Right lobe of liver (tissue), 6 donors: ENCODE measurements around the gene EME2. TPM values are rescaled to one million over a fixed set of nuclear protein-coding genes. Genes with fewer than 3 reads are reported as not detected.

Source experiments
- ATAC-seq, 4 donors: fragments of 200-7000 bp; cut with Tn5 transposase; one replicate each; pipeline ENCODE4 v1.9.1; 2020; ENCODE audit warnings: mild to moderate bottlenecking in 4 of 4, moderate library complexity in 4 of 4
- DNase-seq, 3 donors: peaks; one replicate each; pipeline ENCODE4 v3.0.0-alpha.2; 2020
- H3K27ac ChIP-seq, 3 donors: fragments of 200-600 bp; one replicate each; pipeline ENCODE4 v1.8.0; 2022
- H3K27me3 ChIP-seq, 2 donors: fragments of 200-600 bp; one replicate each; pipeline ENCODE4 v1.8.0; 2022
- H3K36me3 ChIP-seq, 4 donors: fragments of 200-600 bp; sonication (generic) in 1 of 4; one replicate each; pipeline versions ENCODE4 v1.5.1 to v1.8.0; 2017 to 2022; ENCODE audit warnings: control low read depth in 1 of 4
- H3K4me1 ChIP-seq, 4 donors: fragments of 200-600 bp; sonication (generic) in 1 of 4; one replicate each; pipeline versions ENCODE4 v1.5.1 to v1.8.0; 2017 to 2022; ENCODE audit warnings: control low read depth in 1 of 4
- H3K4me3 ChIP-seq, 3 donors: fragments of 200-600 bp; one replicate each; pipeline ENCODE4 v1.8.0; 2022
- H3K9me3 ChIP-seq, 4 donors: fragments of 200-600 bp; sonication (generic) in 1 of 4; one replicate each; pipeline versions ENCODE4 v1.5.1 to v1.8.0; 2017 to 2022; ENCODE audit warnings: control low read depth in 1 of 4
- CTCF ChIP-seq, 4 donors: fragments of 200-600 bp in 3 of 4; fragments of 450-650 bp in 1 of 4; IDR thresholded peaks; one replicate each; pipeline versions ENCODE4 v1.5.1 to v1.8.0; 2016 to 2022; ENCODE audit warnings: antibody characterized with exemption in 4 of 4, mild to moderate bottlenecking in 2 of 4
- POLR2A ChIP-seq: fragments of 450-650 bp; IDR thresholded peaks from one replicate; pipeline ENCODE4 v1.6.1; 2017; ENCODE audit warnings: antibody characterized with exemption, mild to moderate bottlenecking
- WGBS: methylation state at CpG from one replicate; pipeline ENCODE4 v1.1.6; 2018; ENCODE audit warnings: low coverage, low lambda C conversion rate; ENCODE audit not compliant: insufficient coverage; ENCODE audit errors: missing lambda C conversion rate; 5-methylcytosine and 5-hydroxymethylcytosine counted together
- intact Hi-C, 2 donors: fragments of 100-400 bp; cut with DNase I; formaldehyde crosslinking; loops; one replicate each; pipeline versions ENCODE4 v1.11.2 to v1.14.1; 2022
- total RNA-seq, 6 experiments: library from RNA; depleted of rRNA in 2 of 6; stranded (reverse); fragments of >200 nt in 2 of 6; fragmentation: NEBNext Ultra II Directional in 3 of 6; extraction: Animal tissue kit (Norgen Biotek cat#: 25700) in 3 of 6; gene quantifications; one replicate each; pipeline versions ENCODE4 v1.1.0 to v1.2.4, GENCODE V29; 2016 to 2023
- donor health status: DM: no; HTN: yes; CAD: no.
- donor health status: DM: no; HTN: no; CAD: no.
- donor health status: DM: no; HTN: no; CAD: no.
- donor health status: DM: no; HTN: yes; CAD: no.
- donor health status: DM: no; HTN: yes; CAD: no.

Gene EME2
- total RNA-seq, 6 experiments from 2014 or later, result 3.8 to 11.1 (median 5.0) TPM

DNA sequence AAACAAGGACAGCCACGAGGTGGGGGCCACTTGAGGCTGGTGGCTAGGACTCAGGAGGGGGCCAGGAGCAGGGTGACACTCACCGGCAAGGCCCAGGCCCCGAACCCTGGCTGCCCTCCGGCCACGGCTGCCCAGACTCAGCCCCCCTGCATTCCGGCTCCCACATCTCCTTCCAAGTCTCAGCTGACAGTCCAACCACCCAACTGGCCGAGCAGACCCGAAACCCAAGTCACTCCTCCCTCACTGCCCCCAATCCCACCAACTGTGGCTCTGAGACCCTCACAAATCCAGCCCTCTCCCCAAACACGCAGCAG lies 44.6 kb downstream of the EME2 start:
- Histone ChIP-seq H3K9me3 (no peaks in the 10 kb centered on the region), H3K27me3 (no peaks in the 10 kb centered on the region), H3K36me3 (peaks cover 0 to 61% (median 35%) of the 10 kb centered on the region in 4 donors), H3K4me3 (no peak overlapping the region), H3K4me1 (peaks cover 0 to 27% (median 5%) of the 10 kb centered on the region in 4 donors), H3K27ac (peak overlapping the region in 1 of 3 donors; percentile 44)
- TF ChIP-seq CTCF (IDR thresholded peaks at IDR 0.05) (no peak), POLR2A (no peak)
- no peak for DNase-seq
- intact Hi-C loops, result no loop called here
- ATAC-seq, result no peak
- no CpG with 5 or more reads among the region's 9 CpGs for WGBS

DNA sequence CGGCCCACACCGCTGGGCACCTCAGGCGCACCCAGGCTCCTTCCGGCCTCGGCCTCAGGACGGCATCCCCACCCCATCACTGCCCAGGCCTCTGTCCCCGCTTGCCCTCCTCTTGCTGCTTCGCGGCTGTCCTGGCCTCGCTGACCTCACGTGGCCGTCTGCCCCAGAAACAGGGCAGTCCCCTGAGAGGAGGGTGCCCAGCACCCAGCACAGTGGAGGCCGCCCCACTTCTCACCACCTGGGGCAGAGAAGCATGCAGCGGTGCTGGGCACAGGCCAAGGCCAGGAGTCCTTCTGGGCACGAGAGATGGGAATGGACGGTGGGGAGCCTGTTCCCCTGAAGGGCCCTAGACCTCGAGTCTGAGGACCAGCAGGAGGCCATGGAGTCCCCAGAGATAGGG lies 45.1 kb downstream of the EME2 start:
- peak; percentile 38 to 80 (median 77) for DNase-seq
- intact Hi-C loops, result no loop called here
- peaks cover 0 to 32% (median 8%) of the 10 kb centered on the region in 4 donors for H3K4me1 ChIP-seq
- WGBS, result 44% methylated on average over 12 of the region's 17 CpGs
- no peak overlapping the region for H3K4me3 ChIP-seq
- ATAC-seq, result peak in 3 of 4 donors; percentile 36 to 68 (median 61)
- TF ChIP-seq POLR2A (no peak), CTCF (IDR thresholded peaks at IDR 0.05) (no peak)
- H3K27ac ChIP-seq, result peak overlapping the region in 1 of 3 donors; percentile 44
- no peaks in the 10 kb centered on the region for H3K9me3 ChIP-seq
- no peaks in the 10 kb centered on the region for H3K27me3 ChIP-seq
- H3K36me3 ChIP-seq, result peaks cover 0 to 66% (median 38%) of the 10 kb centered on the region in 4 donors

DNA sequence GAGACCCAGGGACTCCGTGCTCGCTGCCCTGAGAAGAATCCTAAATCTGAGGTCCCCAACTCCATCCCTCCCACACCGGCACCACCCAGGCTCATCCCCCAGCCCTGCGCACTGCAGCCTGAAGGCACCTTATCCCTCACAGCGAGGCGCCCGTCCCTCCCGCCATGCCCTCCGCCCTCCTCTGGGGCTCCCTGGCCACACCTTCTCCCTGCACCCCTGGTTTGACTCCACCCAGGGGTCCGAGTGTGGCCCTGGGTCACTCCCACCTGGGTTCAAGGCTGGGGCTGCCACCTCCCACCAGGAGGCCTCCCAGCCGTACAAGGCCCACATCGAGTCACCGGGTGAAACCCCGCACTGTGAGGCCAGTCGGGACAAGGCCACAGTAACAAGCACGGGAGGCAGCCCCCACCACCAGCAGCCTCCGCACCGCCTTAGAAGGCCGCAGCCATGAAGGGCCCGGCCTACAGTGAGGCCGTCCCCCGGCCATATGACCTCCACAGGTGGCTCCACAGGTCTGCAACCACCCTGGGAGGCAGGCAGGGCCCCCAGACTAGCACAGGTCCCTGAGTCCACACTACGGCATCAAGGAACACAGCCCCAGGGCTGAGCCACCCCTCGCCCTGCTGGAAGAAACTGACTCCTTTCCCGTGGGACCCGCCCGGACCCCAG lies 45.7 kb downstream of the EME2 start:
- no peak for ATAC-seq
- H3K36me3 ChIP-seq, result peaks cover 0 to 69% (median 38%) of the 10 kb centered on the region in 4 donors

DNA sequence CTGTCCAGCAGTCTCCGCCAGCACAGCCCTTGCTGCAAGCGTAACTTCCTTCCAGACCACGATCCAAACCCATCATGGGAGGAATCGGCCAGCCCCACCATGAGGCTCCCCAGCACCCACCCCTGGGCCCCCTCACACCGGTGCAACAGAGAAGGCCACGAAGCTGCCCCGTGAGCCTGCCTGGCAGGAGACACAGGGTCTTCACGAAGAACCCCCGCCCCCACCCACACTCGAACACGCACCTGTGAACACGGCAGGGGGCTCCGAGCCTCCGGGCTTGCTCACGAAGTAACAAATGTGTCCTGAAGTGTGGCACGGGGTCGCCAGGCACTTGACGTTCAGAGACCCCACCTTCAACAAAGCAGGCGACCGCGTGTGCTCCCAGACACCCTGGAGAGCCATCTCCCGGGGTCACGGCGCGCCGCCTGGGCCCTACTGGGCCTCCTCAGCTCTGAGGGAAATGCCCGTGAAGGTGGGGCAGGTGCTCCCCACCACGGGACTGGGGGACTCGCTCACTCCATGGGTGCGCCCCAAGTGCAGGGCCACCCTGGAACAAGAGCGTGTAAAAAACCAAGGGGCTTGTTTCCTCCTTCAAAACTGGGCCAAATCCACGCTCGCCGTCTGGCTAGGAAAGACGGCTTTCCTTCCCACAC lies 46.4 kb downstream of the EME2 start:
- Histone ChIP-seq H3K36me3 (peaks cover 0 to 67% (median 35%) of the 10 kb centered on the region in 4 donors), H3K27ac (no peak overlapping the region), H3K4me3 (no peak overlapping the region), H3K9me3 (no peaks in the 10 kb centered on the region), H3K4me1 (peaks cover 0 to 38% (median 12%) of the 10 kb centered on the region in 4 donors), H3K27me3 (no peaks in the 10 kb centered on the region)
- WGBS, result 91% methylated on average over 9 of the region's 35 CpGs
- TF ChIP-seq CTCF (IDR thresholded peaks at IDR 0.05), result no peak
- no peak for TF ChIP-seq POLR2A
- ATAC-seq (no peak), DNase-seq (no peak)
- intact Hi-C loops, result no loop called here

More for the DNA sequence above, 45.7 kb downstream of the EME2 start:
- Histone ChIP-seq H3K4me3 (no peak overlapping the region), H3K9me3 (no peaks in the 10 kb centered on the region), H3K27me3 (no peaks in the 10 kb centered on the region), H3K27ac (peak overlapping the region in 1 of 3 donors; percentile 20), H3K4me1 (peaks cover 0 to 34% (median 9%) of the 10 kb centered on the region in 4 donors)
- intact Hi-C loops, result no loop called here
- TF ChIP-seq CTCF (IDR thresholded peaks at IDR 0.05) (no peak), POLR2A (no peak)
- WGBS, result 73% methylated on average over 3 of the region's 27 CpGs
- DNase-seq, result no peak
